Measurements from ENCODE around the gene HOTAIR. TPM values are rescaled to one million over a fixed set of nuclear protein-coding genes. Genes with fewer than 3 reads are reported as not detected.

HOTAIR gene
- total RNA-seq, 3 donors from 2014 or later, result not detected

- Histone ChIP-seq H3K9me3 (no peaks in the 10 kb centered on the region), H3K4me3 (no peak overlapping the region), H3K36me3 (ENCODE audit: low read depth) (no peaks in the 10 kb centered on the region), H3K4me1 (ENCODE audit: low read depth) (no peaks in the 10 kb centered on the region)
- ATAC-seq, result no peak
- intact Hi-C loops (cut with DNase I, micrococcal nuclease), result no loop called here
- no peak for TF ChIP-seq CTCF (IDR thresholded peaks at IDR 0.05)
- DNase-seq, result no peak
These were observed 14.3 kb downstream of the HOTAIR start for GRCh38 chr12:53960187-53961024.

GRCh38 chr12:53959314-53959713 lies 15.4 kb downstream of the HOTAIR start:
- ATAC-seq (no peak), DNase-seq (no peak)
- intact Hi-C loops (cut with DNase I, micrococcal nuclease), result no loop called here
- no peaks in the 10 kb centered on the region for H3K36me3 ChIP-seq (ENCODE audit: low read depth)
- no peaks in the 10 kb centered on the region for H3K4me1 ChIP-seq (ENCODE audit: low read depth)
- no peak for TF ChIP-seq CTCF (IDR thresholded peaks at IDR 0.05)
- no peak overlapping the region for H3K4me3 ChIP-seq
- no peaks in the 10 kb centered on the region for H3K9me3 ChIP-seq

- H3K9me3 ChIP-seq, result no peaks in the 10 kb centered on the region
- H3K36me3 ChIP-seq (ENCODE audit: low read depth), result no peaks in the 10 kb centered on the region
- H3K4me1 ChIP-seq (ENCODE audit: low read depth), result no peaks in the 10 kb centered on the region
- DNase-seq (no peak), ATAC-seq (no peak)
- intact Hi-C loops (cut with DNase I, micrococcal nuclease), result no loop called here
- H3K4me3 ChIP-seq, result no peak overlapping the region
- no peak for TF ChIP-seq CTCF (IDR thresholded peaks at IDR 0.05)
These were observed 16.6 kb downstream of the HOTAIR start for GRCh38 chr12:53958128-53958527.

- TF ChIP-seq CTCF (IDR thresholded peaks at IDR 0.05), result no peak
- no peaks in the 10 kb centered on the region for H3K4me1 ChIP-seq (ENCODE audit: low read depth)
- DNase-seq (no peak), ATAC-seq (no peak)
- intact Hi-C loops (cut with DNase I, micrococcal nuclease), result no loop called here
- H3K4me3 ChIP-seq, result no peak overlapping the region
- H3K9me3 ChIP-seq, result no peaks in the 10 kb centered on the region
- H3K36me3 ChIP-seq (ENCODE audit: low read depth), result no peaks in the 10 kb centered on the region
These were observed 17.7 kb downstream of the HOTAIR start for GRCh38 chr12:53956914-53957536.

- Histone ChIP-seq H3K36me3 (ENCODE audit: low read depth) (no peaks in the 10 kb centered on the region), H3K9me3 (no peaks in the 10 kb centered on the region), H3K4me3 (no peak overlapping the region), H3K4me1 (ENCODE audit: low read depth) (no peaks in the 10 kb centered on the region)
- intact Hi-C loops (cut with DNase I, micrococcal nuclease), result no loop called here
- DNase-seq (no peak), ATAC-seq (no peak)
- no peak for TF ChIP-seq CTCF (IDR thresholded peaks at IDR 0.05)
These were observed 18.4 kb downstream of the HOTAIR start for GRCh38 chr12:53956251-53956887.
